GM23338 (cell line): ENCODE results near the gene SLCO1C1. TPM values are rescaled to one million over a fixed set of nuclear protein-coding genes. Genes with fewer than 3 reads are reported as not detected.

Experiments
- ATAC-seq: fragments of 200-7000 bp; cut with Tn5 transposase; 3 replicates; pipeline ENCODE4 v1.9.1; 2020
- DNase-seq: peaks from one replicate; pipeline ENCODE4 v3.0.0-alpha.2; 2015; ENCODE audit warnings: low spot score
- H2AFZ ChIP-seq: fragments of 200-600 bp; sonication (generic); 2 replicates; pipeline ENCODE4 v1.8.0; 2016; ENCODE audit warnings: antibody characterized with exemption, mild to moderate bottlenecking, moderate library complexity
- H3F3A ChIP-seq: fragments of 200-600 bp; sonication (generic); replicated peaks from 2 replicates; pipeline ENCODE4 v1.8.0; 2017; ENCODE audit warnings: antibody characterized with exemption, mixed run types, low read depth
- H3K27ac ChIP-seq: fragments of 200-600 bp; sonication (generic); 2 replicates; pipeline ENCODE4 v1.6.1; 2016; ENCODE audit warnings: low read depth
- H3K27me3 ChIP-seq: fragments of 200-600 bp; sonication (generic); 2 replicates; pipeline ENCODE4 v1.8.0; 2016; ENCODE audit warnings: mild to moderate bottlenecking, mixed run types, moderate library complexity; ENCODE audit not compliant: insufficient read depth
- H3K36me3 ChIP-seq: fragments of 200-600 bp; sonication (generic); 2 replicates; pipeline ENCODE4 v1.8.0; 2016; ENCODE audit warnings: mild to moderate bottlenecking; ENCODE audit not compliant: insufficient read depth
- H3K4me1 ChIP-seq: fragments of 200-600 bp; sonication (generic); 2 replicates; pipeline ENCODE4 v1.8.0; 2016; ENCODE audit warnings: mild to moderate bottlenecking, moderate library complexity; ENCODE audit not compliant: insufficient read depth
- H3K4me2 ChIP-seq: fragments of 200-600 bp; sonication (generic); 2 replicates; pipeline ENCODE4 v1.7.1; 2017; ENCODE audit warnings: mixed run types
- H3K4me3 ChIP-seq: fragments of 200-600 bp; sonication (generic); 2 replicates; pipeline ENCODE4 v1.6.1; 2016; ENCODE audit warnings: mixed run types
- H3K79me2 ChIP-seq: fragments of 200-600 bp; sonication (generic); replicated peaks from 2 replicates; pipeline ENCODE4 v1.8.0; 2017; ENCODE audit warnings: mild to moderate bottlenecking; ENCODE audit not compliant: insufficient read depth
- H3K9me2 ChIP-seq: fragments of 200-600 bp; sonication (generic); 2 replicates; pipeline ENCODE4 v1.8.0; 2017; ENCODE audit not compliant: insufficient read depth
- H4K20me1 ChIP-seq: fragments of 200-600 bp; sonication (generic); replicated peaks from 2 replicates; pipeline ENCODE4 v1.8.0; 2017; ENCODE audit warnings: mild to moderate bottlenecking; ENCODE audit not compliant: insufficient read depth
- H3K27ac Mint-ChIP-seq: 2 replicates; pipeline ENCODE4 v1.8.0; 2020; ENCODE audit warnings: inconsistent platforms, mild to moderate bottlenecking, moderate library complexity, mixed read lengths
- H3K27me3 Mint-ChIP-seq: 3 replicates; pipeline ENCODE4 v1.8.0; 2022; ENCODE audit warnings: low read depth, mild to moderate bottlenecking, moderate library complexity, mixed read lengths, inconsistent platforms; ENCODE audit not compliant: insufficient read depth, poor library complexity
- H3K36me3 Mint-ChIP-seq: 3 replicates; pipeline ENCODE4 v1.8.0; 2021; ENCODE audit warnings: low read depth, mild to moderate bottlenecking, inconsistent platforms, moderate library complexity, mixed read lengths
- H3K4me1 Mint-ChIP-seq: 3 replicates; pipeline ENCODE4 v1.8.0; 2020; ENCODE audit warnings: mild to moderate bottlenecking, inconsistent platforms, mixed read lengths
- H3K4me3 Mint-ChIP-seq: 3 replicates; pipeline ENCODE4 v1.8.0; 2021; ENCODE audit warnings: moderate library complexity, mild to moderate bottlenecking, inconsistent platforms, mixed read lengths
- H3K9me3 Mint-ChIP-seq: 3 replicates; pipeline ENCODE4 v1.8.0; 2020; ENCODE audit warnings: moderate library complexity, mild to moderate bottlenecking, inconsistent platforms, mixed read lengths
- CREB1 ChIP-seq: fragments of 250-450 bp; sonication (Bioruptor Pico); IDR thresholded peaks from 2 replicates; pipeline ENCODE4 v1.5.0; 2020; ENCODE audit warnings: low read depth, mild to moderate bottlenecking, moderate library complexity
- EZH2 ChIP-seq: fragments of 200-600 bp; sonication (generic); IDR thresholded peaks from one replicate; pipeline ENCODE4 v1.8.0; 2017; ENCODE audit warnings: antibody characterized with exemption, mild to moderate bottlenecking, low read depth; ENCODE audit not compliant: unreplicated experiment
- EZH2phosphoT487 ChIP-seq: fragments of 200-600 bp; sonication (generic); IDR thresholded peaks from one replicate; pipeline ENCODE4 v1.8.1; 2018; ENCODE audit warnings: antibody characterized with exemption; ENCODE audit not compliant: unreplicated experiment
- JUNB ChIP-seq: IDR thresholded peaks from one replicate; pipeline ENCODE4 v1.6.1; 2016; ENCODE audit warnings: antibody characterized with exemption; ENCODE audit not compliant: unreplicated experiment
- NANOG ChIP-seq: IDR thresholded peaks from 2 replicates; pipeline ENCODE4 v1.6.1; 2016; ENCODE audit warnings: antibody characterized with exemption, borderline replicate concordance
- POLR2AphosphoS5 ChIP-seq: IDR thresholded peaks from 2 replicates; pipeline ENCODE4 v1.6.1; 2016; ENCODE audit warnings: antibody characterized with exemption, low read depth
- STAT1 ChIP-seq: IDR thresholded peaks from one replicate; pipeline ENCODE4 v1.6.1; 2016; ENCODE audit warnings: antibody characterized with exemption; ENCODE audit not compliant: unreplicated experiment
- ZNF114 ChIP-seq: fragments of 250-450 bp; sonication (Bioruptor Pico); IDR thresholded peaks from 2 replicates; pipeline ENCODE4 v1.5.0; 2020; ENCODE audit warnings: mild to moderate bottlenecking, moderate library complexity
- ZNF331 ChIP-seq: fragments of 250-450 bp; sonication (Bioruptor Pico); IDR thresholded peaks from 2 replicates; pipeline ENCODE4 v1.5.0; 2020; ENCODE audit warnings: low read depth, mild to moderate bottlenecking, moderate library complexity
- polyA plus RNA-seq: library from polyadenylated mRNA; unstranded; fragments of >200 nt; fragmentation: Nextera tagmentation; extraction: Ambion mirVana; gene quantifications from 2 replicates; pipeline ENCODE4 v1.2.1, GENCODE V29; 2016
- total RNA-seq: library from RNA; depleted of rRNA; stranded (reverse); fragments of >200 nt; shearing (Covaris generic); gene quantifications from 2 replicates; pipeline ENCODE4 v1.2.3, GENCODE V29; 2014
- TF ChIP-seq, protein P1 (sequence below): IDR thresholded peaks from one replicate; pipeline ENCODE4 v1.6.1; 2018; ENCODE audit warnings: antibody characterized with exemption; ENCODE audit not compliant: unreplicated experiment
- TF ChIP-seq, protein P2 (sequence below): IDR thresholded peaks from 2 replicates; pipeline ENCODE4 v1.6.1; 2016; ENCODE audit warnings: antibody characterized with exemption
- TF ChIP-seq, protein P3 (sequence below): fragments of 250-450 bp; sonication (Bioruptor Pico); IDR thresholded peaks from 2 replicates; pipeline ENCODE4 v1.5.0; 2020; ENCODE audit warnings: mild to moderate bottlenecking, moderate library complexity
- TF ChIP-seq, protein P4 (sequence below), 2 experiments: fragments of 200-600 bp in 1 of 2; sonication (generic) in 1 of 2; conservative IDR thresholded peaks; 2 replicates each; pipeline versions ENCODE4 v1.5.1 to v1.6.1; 2016 to 2017; ENCODE audit warnings: antibody characterized with exemption in 2 of 2, low read depth in 2 of 2, mild to moderate bottlenecking in 2 of 2, moderate library complexity in 1 of 2

Gene SLCO1C1
- total and polyA plus RNA-seq, 2 experiments from 2014 or later = 0.86 to 1.6 TPM

DNA sequence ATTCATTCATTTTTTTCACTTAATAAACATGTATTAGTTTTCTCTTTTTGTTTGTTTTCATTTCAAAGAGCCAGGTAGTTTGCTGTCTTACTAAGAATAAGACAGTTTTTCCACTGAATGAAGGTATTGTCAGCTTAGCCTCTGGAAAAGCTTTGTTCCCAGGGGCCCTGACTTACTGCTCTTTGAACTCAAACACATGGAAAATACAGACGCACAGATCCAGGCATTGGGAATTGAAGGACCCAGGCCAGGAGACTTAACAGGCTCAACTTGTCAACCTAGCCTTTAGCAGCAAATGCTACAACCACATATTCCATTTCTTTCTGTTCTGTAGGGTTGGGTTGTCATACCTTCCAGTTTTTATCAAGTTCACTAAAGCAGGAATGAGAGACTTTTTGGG is 38.5 kb upstream of the SLCO1C1 start:
- H3F3A ChIP-seq = no peaks in the 10 kb centered on the region
- 0 out of 2 replicates have a peak, but pooled peaks cover 4% of the 10 kb centered on the region for H3K4me1 ChIP-seq
- no peak overlapping the region for H3K27ac Mint-ChIP-seq
- no peak overlapping the region for H2AFZ ChIP-seq
- peaks cover 19% of the 10 kb centered on the region; the same call in 1 of the 2 replicates for H3K36me3 ChIP-seq
- no peaks in the 10 kb centered on the region for H4K20me1 ChIP-seq
- peaks cover 27% of the 10 kb centered on the region for H3K36me3 Mint-ChIP-seq
- H3K27ac ChIP-seq = no peak overlapping the region
- ATAC-seq = no peak
- H3K4me1 Mint-ChIP-seq = peaks cover 10% of the 10 kb centered on the region; the same call in 2 of the 3 replicates
- H3K4me3 ChIP-seq = no peak overlapping the region
- H3K4me2 ChIP-seq = no peak overlapping the region
- TF ChIP-seq, protein P1, sequence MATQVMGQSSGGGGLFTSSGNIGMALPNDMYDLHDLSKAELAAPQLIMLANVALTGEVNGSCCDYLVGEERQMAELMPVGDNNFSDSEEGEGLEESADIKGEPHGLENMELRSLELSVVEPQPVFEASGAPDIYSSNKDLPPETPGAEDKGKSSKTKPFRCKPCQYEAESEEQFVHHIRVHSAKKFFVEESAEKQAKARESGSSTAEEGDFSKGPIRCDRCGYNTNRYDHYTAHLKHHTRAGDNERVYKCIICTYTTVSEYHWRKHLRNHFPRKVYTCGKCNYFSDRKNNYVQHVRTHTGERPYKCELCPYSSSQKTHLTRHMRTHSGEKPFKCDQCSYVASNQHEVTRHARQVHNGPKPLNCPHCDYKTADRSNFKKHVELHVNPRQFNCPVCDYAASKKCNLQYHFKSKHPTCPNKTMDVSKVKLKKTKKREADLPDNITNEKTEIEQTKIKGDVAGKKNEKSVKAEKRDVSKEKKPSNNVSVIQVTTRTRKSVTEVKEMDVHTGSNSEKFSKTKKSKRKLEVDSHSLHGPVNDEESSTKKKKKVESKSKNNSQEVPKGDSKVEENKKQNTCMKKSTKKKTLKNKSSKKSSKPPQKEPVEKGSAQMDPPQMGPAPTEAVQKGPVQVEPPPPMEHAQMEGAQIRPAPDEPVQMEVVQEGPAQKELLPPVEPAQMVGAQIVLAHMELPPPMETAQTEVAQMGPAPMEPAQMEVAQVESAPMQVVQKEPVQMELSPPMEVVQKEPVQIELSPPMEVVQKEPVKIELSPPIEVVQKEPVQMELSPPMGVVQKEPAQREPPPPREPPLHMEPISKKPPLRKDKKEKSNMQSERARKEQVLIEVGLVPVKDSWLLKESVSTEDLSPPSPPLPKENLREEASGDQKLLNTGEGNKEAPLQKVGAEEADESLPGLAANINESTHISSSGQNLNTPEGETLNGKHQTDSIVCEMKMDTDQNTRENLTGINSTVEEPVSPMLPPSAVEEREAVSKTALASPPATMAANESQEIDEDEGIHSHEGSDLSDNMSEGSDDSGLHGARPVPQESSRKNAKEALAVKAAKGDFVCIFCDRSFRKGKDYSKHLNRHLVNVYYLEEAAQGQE = no peak
- TF ChIP-seq POLR2AphosphoS5 (no peak), NANOG (no peak), JUNB (no peak), STAT1 (no peak), EZH2phosphoT487 (no peak), CREB1 (no peak), EZH2 (no peak), ZNF114 (no peak), ZNF331 (CRISPR knock-in tag) (no peak)
- TF ChIP-seq, protein P2, sequence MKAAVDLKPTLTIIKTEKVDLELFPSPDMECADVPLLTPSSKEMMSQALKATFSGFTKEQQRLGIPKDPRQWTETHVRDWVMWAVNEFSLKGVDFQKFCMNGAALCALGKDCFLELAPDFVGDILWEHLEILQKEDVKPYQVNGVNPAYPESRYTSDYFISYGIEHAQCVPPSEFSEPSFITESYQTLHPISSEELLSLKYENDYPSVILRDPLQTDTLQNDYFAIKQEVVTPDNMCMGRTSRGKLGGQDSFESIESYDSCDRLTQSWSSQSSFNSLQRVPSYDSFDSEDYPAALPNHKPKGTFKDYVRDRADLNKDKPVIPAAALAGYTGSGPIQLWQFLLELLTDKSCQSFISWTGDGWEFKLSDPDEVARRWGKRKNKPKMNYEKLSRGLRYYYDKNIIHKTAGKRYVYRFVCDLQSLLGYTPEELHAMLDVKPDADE = no peak
- TF ChIP-seq, protein P3, sequence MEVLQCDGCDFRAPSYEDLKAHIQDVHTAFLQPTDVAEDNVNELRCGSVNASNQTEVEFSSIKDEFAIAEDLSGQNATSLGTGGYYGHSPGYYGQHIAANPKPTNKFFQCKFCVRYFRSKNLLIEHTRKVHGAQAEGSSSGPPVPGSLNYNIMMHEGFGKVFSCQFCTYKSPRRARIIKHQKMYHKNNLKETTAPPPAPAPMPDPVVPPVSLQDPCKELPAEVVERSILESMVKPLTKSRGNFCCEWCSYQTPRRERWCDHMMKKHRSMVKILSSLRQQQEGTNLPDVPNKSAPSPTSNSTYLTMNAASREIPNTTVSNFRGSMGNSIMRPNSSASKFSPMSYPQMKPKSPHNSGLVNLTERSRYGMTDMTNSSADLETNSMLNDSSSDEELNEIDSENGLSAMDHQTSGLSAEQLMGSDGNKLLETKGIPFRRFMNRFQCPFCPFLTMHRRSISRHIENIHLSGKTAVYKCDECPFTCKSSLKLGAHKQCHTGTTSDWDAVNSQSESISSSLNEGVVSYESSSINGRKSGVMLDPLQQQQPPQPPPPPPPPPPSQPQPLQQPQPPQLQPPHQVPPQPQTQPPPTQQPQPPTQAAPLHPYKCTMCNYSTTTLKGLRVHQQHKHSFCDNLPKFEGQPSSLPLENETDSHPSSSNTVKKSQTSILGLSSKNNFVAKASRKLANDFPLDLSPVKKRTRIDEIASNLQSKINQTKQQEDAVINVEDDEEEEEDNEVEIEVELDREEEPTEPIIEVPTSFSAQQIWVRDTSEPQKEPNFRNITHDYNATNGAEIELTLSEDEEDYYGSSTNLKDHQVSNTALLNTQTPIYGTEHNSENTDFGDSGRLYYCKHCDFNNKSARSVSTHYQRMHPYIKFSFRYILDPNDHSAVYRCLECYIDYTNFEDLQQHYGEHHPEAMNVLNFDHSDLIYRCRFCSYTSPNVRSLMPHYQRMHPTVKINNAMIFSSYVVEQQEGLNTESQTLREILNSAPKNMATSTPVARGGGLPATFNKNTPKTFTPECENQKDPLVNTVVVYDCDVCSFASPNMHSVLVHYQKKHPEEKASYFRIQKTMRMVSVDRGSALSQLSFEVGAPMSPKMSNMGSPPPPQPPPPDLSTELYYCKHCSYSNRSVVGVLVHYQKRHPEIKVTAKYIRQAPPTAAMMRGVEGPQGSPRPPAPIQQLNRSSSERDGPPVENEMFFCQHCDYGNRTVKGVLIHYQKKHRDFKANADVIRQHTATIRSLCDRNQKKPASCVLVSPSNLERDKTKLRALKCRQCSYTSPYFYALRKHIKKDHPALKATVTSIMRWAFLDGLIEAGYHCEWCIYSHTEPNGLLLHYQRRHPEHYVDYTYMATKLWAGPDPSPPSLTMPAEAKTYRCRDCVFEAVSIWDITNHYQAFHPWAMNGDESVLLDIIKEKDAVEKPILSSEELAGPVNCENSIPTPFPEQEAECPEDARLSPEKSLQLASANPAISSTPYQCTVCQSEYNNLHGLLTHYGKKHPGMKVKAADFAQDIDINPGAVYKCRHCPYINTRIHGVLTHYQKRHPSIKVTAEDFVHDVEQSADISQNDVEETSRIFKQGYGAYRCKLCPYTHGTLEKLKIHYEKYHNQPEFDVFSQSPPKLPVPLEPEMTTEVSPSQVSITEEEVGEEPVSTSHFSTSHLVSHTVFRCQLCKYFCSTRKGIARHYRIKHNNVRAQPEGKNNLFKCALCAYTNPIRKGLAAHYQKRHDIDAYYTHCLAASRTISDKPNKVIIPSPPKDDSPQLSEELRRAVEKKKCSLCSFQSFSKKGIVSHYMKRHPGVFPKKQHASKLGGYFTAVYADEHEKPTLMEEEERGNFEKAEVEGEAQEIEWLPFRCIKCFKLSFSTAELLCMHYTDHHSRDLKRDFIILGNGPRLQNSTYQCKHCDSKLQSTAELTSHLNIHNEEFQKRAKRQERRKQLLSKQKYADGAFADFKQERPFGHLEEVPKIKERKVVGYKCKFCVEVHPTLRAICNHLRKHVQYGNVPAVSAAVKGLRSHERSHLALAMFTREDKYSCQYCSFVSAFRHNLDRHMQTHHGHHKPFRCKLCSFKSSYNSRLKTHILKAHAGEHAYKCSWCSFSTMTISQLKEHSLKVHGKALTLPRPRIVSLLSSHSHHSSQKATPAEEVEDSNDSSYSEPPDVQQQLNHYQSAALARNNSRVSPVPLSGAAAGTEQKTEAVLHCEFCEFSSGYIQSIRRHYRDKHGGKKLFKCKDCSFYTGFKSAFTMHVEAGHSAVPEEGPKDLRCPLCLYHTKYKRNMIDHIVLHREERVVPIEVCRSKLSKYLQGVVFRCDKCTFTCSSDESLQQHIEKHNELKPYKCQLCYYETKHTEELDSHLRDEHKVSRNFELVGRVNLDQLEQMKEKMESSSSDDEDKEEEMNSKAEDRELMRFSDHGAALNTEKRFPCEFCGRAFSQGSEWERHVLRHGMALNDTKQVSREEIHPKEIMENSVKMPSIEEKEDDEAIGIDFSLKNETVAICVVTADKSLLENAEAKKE (CRISPR knock-in tag) = no peak
- TF ChIP-seq, protein P4, sequence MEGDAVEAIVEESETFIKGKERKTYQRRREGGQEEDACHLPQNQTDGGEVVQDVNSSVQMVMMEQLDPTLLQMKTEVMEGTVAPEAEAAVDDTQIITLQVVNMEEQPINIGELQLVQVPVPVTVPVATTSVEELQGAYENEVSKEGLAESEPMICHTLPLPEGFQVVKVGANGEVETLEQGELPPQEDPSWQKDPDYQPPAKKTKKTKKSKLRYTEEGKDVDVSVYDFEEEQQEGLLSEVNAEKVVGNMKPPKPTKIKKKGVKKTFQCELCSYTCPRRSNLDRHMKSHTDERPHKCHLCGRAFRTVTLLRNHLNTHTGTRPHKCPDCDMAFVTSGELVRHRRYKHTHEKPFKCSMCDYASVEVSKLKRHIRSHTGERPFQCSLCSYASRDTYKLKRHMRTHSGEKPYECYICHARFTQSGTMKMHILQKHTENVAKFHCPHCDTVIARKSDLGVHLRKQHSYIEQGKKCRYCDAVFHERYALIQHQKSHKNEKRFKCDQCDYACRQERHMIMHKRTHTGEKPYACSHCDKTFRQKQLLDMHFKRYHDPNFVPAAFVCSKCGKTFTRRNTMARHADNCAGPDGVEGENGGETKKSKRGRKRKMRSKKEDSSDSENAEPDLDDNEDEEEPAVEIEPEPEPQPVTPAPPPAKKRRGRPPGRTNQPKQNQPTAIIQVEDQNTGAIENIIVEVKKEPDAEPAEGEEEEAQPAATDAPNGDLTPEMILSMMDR (conservative IDR thresholded peaks at IDR 0.05; ENCODE audit: low read depth in 2 of 2) = no peak
- H3K27me3 ChIP-seq = no peaks in the 10 kb centered on the region
- no peak overlapping the region for H3K4me3 Mint-ChIP-seq
- no peak for DNase-seq
- no peaks in the 10 kb centered on the region for H3K79me2 ChIP-seq
- H3K9me2 ChIP-seq = no peaks in the 10 kb centered on the region
- H3K27me3 Mint-ChIP-seq = peaks cover 6% of the 10 kb centered on the region
- peaks cover 24% of the 10 kb centered on the region for H3K9me3 Mint-ChIP-seq
